Stimulated activated CD4-positive, alpha-beta T cell treated with anti-CD3 and anti-CD28 coated beads, Interleukin-2, amount 100 ng/mL, for 24 hours (primary cell): ENCODE measurements around the gene DNAJC8.

Source experiments
- DNase-seq, 2 donors: peaks; one replicate each; pipeline ENCODE4 v3.0.0-alpha.2; 2020

Gene DNAJC8

GRCh38 chr1:28232558-28233263 is at the start of gene DNAJC8:
TSS of gene DNAJC8 (minus strand) at chr1:28233029. CDS start at chr1:28232998, 31 bp downstream.
- DNase-seq: peak; percentile 97 to 99

DNA sequence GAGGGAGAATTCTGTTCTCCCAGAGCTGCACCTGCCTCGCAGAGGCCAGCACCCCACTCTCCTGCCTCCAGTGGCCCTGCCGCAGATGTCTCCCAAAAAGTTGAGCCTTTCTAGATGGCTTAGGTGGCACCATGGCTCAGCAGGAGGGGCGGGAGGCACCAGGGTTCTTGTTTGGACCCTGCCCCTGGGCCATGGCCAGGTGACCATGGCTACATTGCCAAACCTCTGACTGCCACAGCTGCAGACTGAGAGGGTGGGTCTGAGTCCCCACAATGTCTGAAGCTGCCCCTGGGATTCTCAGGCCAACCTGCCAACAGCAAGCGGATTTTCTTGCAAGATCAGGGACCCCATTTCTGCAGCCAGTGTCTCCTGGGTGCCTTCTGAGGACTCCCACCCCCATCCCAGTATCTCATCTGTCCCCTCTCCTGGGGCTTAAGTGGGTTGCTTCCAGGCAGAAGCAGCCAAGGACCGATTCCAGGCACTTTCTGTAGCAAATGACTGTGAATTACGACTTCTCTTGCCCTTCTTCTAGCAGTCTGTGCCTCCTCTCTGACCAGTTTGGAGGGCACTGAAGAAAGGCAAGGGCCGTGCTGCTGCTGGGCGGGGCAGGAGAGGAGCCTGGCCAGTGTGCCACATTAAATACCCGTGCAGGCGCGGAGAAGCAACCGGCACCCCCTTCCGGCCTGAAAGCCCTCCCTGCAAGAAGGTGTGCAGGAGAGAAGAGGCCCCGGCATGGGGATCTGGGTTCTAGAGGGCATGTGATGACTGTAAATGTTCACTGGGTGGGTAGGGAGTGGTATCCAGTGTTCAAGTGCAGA is 49.0 kb upstream of the DNAJC8 start:
- DNase-seq: no peak

DNA sequence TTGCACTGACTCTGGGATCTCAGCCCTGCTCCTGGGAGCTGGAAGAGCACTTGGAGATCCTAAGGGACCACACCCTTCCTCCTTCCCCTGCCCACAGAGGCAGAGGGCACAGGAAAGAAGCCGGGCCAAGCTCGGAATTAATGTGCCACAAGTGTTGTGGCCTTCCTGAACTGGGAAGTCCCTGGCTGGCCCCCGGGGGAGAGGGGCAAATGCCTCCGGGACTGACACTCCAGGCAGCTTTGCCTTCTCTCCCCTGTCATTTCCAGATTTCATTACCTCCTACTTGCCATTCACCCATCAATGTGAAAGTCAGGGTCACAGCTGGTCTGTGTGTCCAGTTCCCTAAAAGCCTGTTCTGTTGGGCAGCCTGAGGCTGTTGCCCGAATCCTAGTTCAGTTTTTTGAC is 48.1 kb upstream of the DNAJC8 start:
- no peak for DNase-seq

- DNase-seq: no peak
Measured at GRCh38 chr1:28280501-28280900, 47.7 kb upstream of the DNAJC8 start.

GRCh38 chr1:28279721-28280120 is 46.9 kb upstream of the DNAJC8 start:
- no peak for DNase-seq

- DNase-seq: no peak
Measured at GRCh38 chr1:28278763-28279162, 45.9 kb upstream of the DNAJC8 start.

GRCh38 chr1:28273216-28273860 is 40.5 kb upstream of the DNAJC8 start:
- no peak for DNase-seq

DNA sequence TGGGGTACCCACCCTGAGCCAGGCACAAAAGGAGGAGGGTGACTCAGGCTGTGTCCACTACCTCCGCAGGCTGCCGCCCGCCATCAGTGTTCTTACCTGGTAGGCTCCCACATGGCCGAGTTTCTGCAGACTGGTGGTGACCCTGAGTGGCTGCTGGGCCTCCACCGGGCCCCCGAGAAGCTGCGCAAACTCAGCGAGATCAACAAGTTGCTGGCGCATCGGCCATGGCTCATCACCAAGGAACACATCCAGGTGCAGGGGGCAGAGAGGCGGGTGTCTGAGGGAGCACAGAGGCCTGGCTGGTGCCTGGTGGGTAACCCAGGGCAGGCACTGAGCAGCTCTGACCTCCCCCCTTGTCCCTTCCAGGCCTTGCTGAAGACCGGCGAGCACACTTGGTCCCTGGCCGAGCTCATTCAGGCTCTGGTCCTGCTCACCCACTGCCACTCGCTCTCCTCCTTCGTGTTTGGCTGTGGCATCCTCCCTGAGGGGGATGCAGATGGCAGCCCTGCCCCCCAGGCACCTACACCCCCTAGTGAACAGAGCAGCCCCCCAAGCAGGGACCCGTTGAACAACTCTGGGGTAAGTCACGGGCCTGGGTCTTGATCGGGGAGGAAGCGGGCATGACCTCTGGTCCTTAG is 39.5 kb upstream of the DNAJC8 start:
- no peak for DNase-seq

DNA sequence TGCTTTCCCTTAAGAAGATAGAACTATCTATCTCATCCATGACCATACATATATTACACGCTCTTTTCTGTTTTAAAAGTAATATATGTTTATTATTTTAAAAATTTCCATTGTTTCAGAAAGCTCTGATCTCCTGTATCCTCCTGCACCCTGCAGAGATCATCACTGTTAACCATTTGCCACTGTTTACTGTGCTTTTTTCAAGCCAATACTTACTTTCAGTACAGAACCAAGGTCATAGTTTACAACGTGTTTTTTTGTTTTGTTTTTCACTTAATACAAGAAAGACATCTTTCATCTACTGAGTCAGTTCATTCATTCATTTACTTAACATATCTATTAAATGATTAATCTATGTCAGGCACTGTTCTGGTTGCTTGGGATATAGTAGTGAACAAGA is 36.7 kb upstream of the DNAJC8 start:
- no peak for DNase-seq

DNA sequence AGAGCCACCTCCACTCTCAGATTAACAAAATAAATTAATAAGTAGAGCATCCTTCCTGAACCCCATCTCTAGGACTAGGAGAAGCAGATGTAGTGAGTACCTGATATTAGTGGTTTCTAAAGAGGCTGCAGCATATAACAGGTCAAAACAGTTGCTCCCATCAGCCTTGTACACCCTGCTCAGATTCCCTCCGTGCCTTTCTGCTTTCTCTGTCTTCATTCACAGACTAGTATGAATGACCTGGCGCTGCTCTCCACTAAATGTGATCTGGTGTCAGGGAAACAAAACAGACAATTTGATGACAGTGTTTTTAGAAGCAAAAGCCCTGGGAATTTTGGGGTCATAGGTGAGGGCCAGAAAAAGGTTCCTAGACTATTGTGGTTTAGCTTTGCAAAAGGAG is 34.8 kb upstream of the DNAJC8 start:
- DNase-seq: no peak

GRCh38 chr1:28266920-28267322 is 34.1 kb upstream of the DNAJC8 start:
- no peak for DNase-seq

GRCh38 chr1:28265577-28265976 is 32.7 kb upstream of the DNAJC8 start:
- DNase-seq: no peak

- no peak for DNase-seq
Measured at GRCh38 chr1:28264897-28265296, 32.1 kb upstream of the DNAJC8 start.

GRCh38 chr1:28260803-28261174 is 28.0 kb upstream of the DNAJC8 start:
- no peak for DNase-seq

- DNase-seq: peak; percentile 53 to 57
Measured at GRCh38 chr1:28259934-28260802, 27.3 kb upstream of the DNAJC8 start.

GRCh38 chr1:28259252-28259933 is 26.6 kb upstream of the DNAJC8 start, which contains the start of gene SESN2:
TSS of gene SESN2 (plus strand) at chr1:28259518. CDS start at chr1:28259848, 330 bp downstream.
- DNase-seq: peak; percentile 99 to 100

- DNase-seq: no peak
Measured at GRCh38 chr1:28258628-28259251, 25.9 kb upstream of the DNAJC8 start.

GRCh38 chr1:28257736-28258135 is 24.9 kb upstream of the DNAJC8 start:
- no peak for DNase-seq

DNA sequence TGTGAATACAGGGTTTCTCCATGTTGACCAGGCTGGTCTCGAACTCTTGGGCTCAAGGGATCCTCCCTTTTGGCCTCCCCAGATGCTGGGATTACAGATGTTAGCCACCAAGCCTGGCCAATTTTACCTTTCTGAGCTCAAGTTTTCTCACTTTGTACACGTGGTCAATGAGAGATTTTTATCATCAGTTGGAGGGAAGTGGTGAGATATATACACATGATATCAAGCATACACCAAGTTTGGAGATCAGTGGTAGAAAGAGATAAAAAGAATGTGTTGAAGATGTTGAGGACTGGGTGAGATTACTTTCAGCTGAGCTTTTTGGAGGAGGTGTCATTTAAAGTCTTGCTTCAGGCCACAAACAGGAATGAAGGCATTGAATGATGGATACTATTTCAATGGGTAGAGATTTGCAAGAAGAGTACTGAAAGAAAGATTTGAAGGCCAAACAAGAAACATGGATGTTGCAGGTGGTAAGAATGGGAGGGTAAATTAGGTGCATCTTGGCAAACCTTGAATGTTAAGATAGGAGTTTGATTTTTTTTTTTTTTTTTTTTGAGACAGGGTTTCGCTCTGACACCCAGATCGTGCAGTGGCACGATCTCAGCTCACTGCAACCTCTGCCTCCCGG is 23.5 kb upstream of the DNAJC8 start:
- no peak for DNase-seq

GRCh38 chr1:28249866-28250295 is 17.1 kb upstream of the DNAJC8 start:
- DNase-seq: no peak
